CD4-positive, alpha-beta T cell (primary cell): ENCODE measurements around the gene CRTAP. TPM values are rescaled to one million over a fixed set of nuclear protein-coding genes. Genes with fewer than 3 reads are reported as not detected.
A peak's percentile ranks its signal among the peaks of the same experiment; 100 is the strongest.

ENCODE experiments used
- ATAC-seq: fragments of 200-7000 bp; cut with Tn5 transposase; one replicate; pipeline ENCODE4 v1.10.0; 2022; ENCODE audit warnings: mild to moderate bottlenecking; ENCODE audit not compliant: poor library complexity
- CTCF ChIA-PET: fragments of 350-600 bp; sonication (Branson Sonifier 250); formaldehyde crosslinking; loops from one replicate; lab custom pipeline; 2021; ENCODE audit warnings: antibody characterized with exemption, inconsistent platforms; lab: Charles Lee
- POLR2A ChIA-PET: fragments of 350-600 bp; sonication (Branson Sonifier 250); formaldehyde crosslinking; loops from one replicate; lab custom pipeline; 2021; ENCODE audit warnings: antibody characterized with exemption, inconsistent platforms; lab: Charles Lee
- DNase-seq, 14 experiments: peaks; one replicate each; pipeline ENCODE4 v3.0.0-alpha.2; 2013 to 2020; ENCODE audit warnings: mixed read lengths in 2 of 14
- H3K27ac ChIP-seq, 2 donors: one replicate each; pipeline versions ENCODE4 v1.5.1 to v1.7.0; 2013; ENCODE audit warnings: low read length in 2 of 2, low read depth in 1 of 2, mild to moderate bottlenecking in 1 of 2
- H3K27me3 ChIP-seq, 2 experiments: 1 replicate in 1 of 2; 2 replicates in 1 of 2; pipeline versions ENCODE4 v1.6.1 to v1.7.0; 2013; ENCODE audit warnings: low read length in 2 of 2, control low read depth in 1 of 2, mild to moderate bottlenecking in 1 of 2, moderate library complexity in 1 of 2; ENCODE audit not compliant: insufficient read depth in 2 of 2, control insufficient read depth in 1 of 2
- H3K36me3 ChIP-seq: one replicate; pipeline ENCODE4 v1.6.1; 2013; ENCODE audit warnings: low read length, control low read depth; ENCODE audit not compliant: insufficient read depth
- H3K4me1 ChIP-seq: one replicate; pipeline ENCODE4 v1.6.1; 2013; ENCODE audit warnings: low read length, control low read depth; ENCODE audit not compliant: insufficient read depth
- H3K4me3 ChIP-seq: one replicate; pipeline ENCODE4 v1.5.1; 2013; ENCODE audit warnings: mild to moderate bottlenecking, low read length, moderate library complexity
- H3K9me3 ChIP-seq, 2 experiments: 1 replicate in 1 of 2; 2 replicates in 1 of 2; pipeline versions ENCODE4 v1.6.1 to v1.7.0; 2013; ENCODE audit warnings: low read length in 2 of 2, mild to moderate bottlenecking in 2 of 2, control low read depth in 1 of 2, moderate library complexity in 1 of 2; ENCODE audit not compliant: control insufficient read depth in 1 of 2, insufficient read depth in 1 of 2
- H3K27ac Mint-ChIP-seq: one replicate; pipeline ENCODE4 v1.8.0; 2020; ENCODE audit warnings: mixed read lengths
- H3K27me3 Mint-ChIP-seq: one replicate; pipeline ENCODE4 v1.8.0; 2021; ENCODE audit warnings: mixed read lengths
- H3K36me3 Mint-ChIP-seq: one replicate; pipeline ENCODE4 v1.8.0; 2021; ENCODE audit warnings: low read depth, mixed read lengths
- H3K4me1 Mint-ChIP-seq: one replicate; pipeline ENCODE4 v1.8.0; 2021; ENCODE audit warnings: low read depth, mixed read lengths
- H3K4me3 Mint-ChIP-seq: one replicate; pipeline ENCODE4 v1.8.0; 2020; ENCODE audit warnings: mild to moderate bottlenecking, mixed read lengths
- H3K9me3 Mint-ChIP-seq: one replicate; pipeline ENCODE4 v1.8.0; 2020; ENCODE audit warnings: mixed read lengths
- intact Hi-C, 2 experiments: fragments of 100-400 bp; cut with DNase I in 1 of 2; cut with micrococcal nuclease in 1 of 2; formaldehyde crosslinking; loops; one replicate each; pipeline versions ENCODE4 v1.15.1 to v1.9.0; 2023 to 2025; cut with DNase I, micrococcal nuclease
- total RNA-seq, 174 experiments: library from RNA in 2 of 174; stranded (reverse) in 2 of 174; gene quantifications; one replicate each; pipeline ENCODE4 v1.2.3 and lab custom pipeline; 2021 to 2026
- TF ChIP-seq, protein P1 (sequence below): fragments of 200-600 bp; IDR thresholded peaks from one replicate; pipeline ENCODE4 v1.8.0; 2022; ENCODE audit warnings: antibody characterized with exemption, mild to moderate bottlenecking

CRTAP gene
- total RNA-seq, 2 experiments from 2014 or later = 38.2 to 40.3 TPM

GRCh38 chr3:33146791-33147445, 33.1 kb downstream of the CRTAP start:
- peaks cover 14% of the 10 kb centered on the region for H3K36me3 ChIP-seq
- POLR2A ChIA-PET = no interaction called here
- H3K27me3 ChIP-seq = no peaks in the 10 kb centered on the region
- Mint-ChIP-seq H3K27me3 (peaks cover 2% of the 10 kb centered on the region), H3K27ac (no peak overlapping the region), H3K4me3 (no peak overlapping the region), H3K36me3 (peaks cover 25% of the 10 kb centered on the region), H3K9me3 (no peaks in the 10 kb centered on the region), H3K4me1 (no peaks in the 10 kb centered on the region)
- TF ChIP-seq, protein P1, sequence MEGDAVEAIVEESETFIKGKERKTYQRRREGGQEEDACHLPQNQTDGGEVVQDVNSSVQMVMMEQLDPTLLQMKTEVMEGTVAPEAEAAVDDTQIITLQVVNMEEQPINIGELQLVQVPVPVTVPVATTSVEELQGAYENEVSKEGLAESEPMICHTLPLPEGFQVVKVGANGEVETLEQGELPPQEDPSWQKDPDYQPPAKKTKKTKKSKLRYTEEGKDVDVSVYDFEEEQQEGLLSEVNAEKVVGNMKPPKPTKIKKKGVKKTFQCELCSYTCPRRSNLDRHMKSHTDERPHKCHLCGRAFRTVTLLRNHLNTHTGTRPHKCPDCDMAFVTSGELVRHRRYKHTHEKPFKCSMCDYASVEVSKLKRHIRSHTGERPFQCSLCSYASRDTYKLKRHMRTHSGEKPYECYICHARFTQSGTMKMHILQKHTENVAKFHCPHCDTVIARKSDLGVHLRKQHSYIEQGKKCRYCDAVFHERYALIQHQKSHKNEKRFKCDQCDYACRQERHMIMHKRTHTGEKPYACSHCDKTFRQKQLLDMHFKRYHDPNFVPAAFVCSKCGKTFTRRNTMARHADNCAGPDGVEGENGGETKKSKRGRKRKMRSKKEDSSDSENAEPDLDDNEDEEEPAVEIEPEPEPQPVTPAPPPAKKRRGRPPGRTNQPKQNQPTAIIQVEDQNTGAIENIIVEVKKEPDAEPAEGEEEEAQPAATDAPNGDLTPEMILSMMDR = no peak
- H3K9me3 ChIP-seq = no peaks in the 10 kb centered on the region
- no peak for ATAC-seq
- no peak for DNase-seq
- H3K4me1 ChIP-seq = no peaks in the 10 kb centered on the region
- H3K27ac ChIP-seq = no peak overlapping the region
- intact Hi-C loops = no loop called here
- H3K4me3 ChIP-seq = no peak overlapping the region
- CTCF ChIA-PET = no interaction called here

- no peak overlapping the region for H3K4me3 ChIP-seq
- peaks cover 0 to 4% of the 10 kb centered on the region in 2 experiments for H3K9me3 ChIP-seq
- intact Hi-C loops = no loop called here
- ChIA-PET CTCF (no interaction called here), POLR2A (no interaction called here)
- DNase-seq (peak in 1 of 14 experiments; percentile 22), ATAC-seq (no peak)
- H3K27ac ChIP-seq = no peak overlapping the region
- TF ChIP-seq, protein P1 = no peak
- no peaks in the 10 kb centered on the region for H3K4me1 ChIP-seq
- Mint-ChIP-seq H3K27ac (no peak overlapping the region), H3K36me3 (peaks cover 9% of the 10 kb centered on the region), H3K9me3 (no peaks in the 10 kb centered on the region), H3K27me3 (peaks cover 15% of the 10 kb centered on the region), H3K4me1 (no peaks in the 10 kb centered on the region), H3K4me3 (no peak overlapping the region)
- peaks cover 0 to 6% of the 10 kb centered on the region in 2 experiments for H3K27me3 ChIP-seq
- H3K36me3 ChIP-seq = no peaks in the 10 kb centered on the region
Observed at GRCh38 chr3:33149342-33149741, 35.5 kb downstream of the CRTAP start.

- Histone ChIP-seq H3K27ac (no peak overlapping the region), H3K4me1 (no peaks in the 10 kb centered on the region), H3K36me3 (no peaks in the 10 kb centered on the region), H3K9me3 (peaks cover 0 to 4% of the 10 kb centered on the region in 2 experiments), H3K4me3 (no peak overlapping the region), H3K27me3 (peaks cover 4 to 9% of the 10 kb centered on the region in 2 experiments)
- H3K27me3 Mint-ChIP-seq = peaks cover 43% of the 10 kb centered on the region
- no peak for DNase-seq
- intact Hi-C loops = no loop called here
- H3K4me3 Mint-ChIP-seq = no peak overlapping the region
- CTCF ChIA-PET = no interaction called here
- no peaks in the 10 kb centered on the region for H3K9me3 Mint-ChIP-seq
- TF ChIP-seq, protein P1 = no peak
- ATAC-seq = no peak
- no peaks in the 10 kb centered on the region for H3K4me1 Mint-ChIP-seq
- no peaks in the 10 kb centered on the region for H3K36me3 Mint-ChIP-seq
- H3K27ac Mint-ChIP-seq = no peak overlapping the region
- POLR2A ChIA-PET = no interaction called here
Observed at GRCh38 chr3:33152363-33153360, 38.8 kb downstream of the CRTAP start.
